GM23338 (cell line): Measurements from ENCODE around the gene FGFR3. TPM values are rescaled to one million over a fixed set of nuclear protein-coding genes. Genes with fewer than 3 reads are reported as not detected.
"Not testable (repeated sequence)": the region's sequence is repeated elsewhere in the genome, so short reads cannot be mapped to it uniquely, and the experiment has no call there.

Experiments used
- ATAC-seq: fragments of 200-7000 bp; cut with Tn5 transposase; 3 replicates; pipeline ENCODE4 v1.9.1; 2020
- DNase-seq: peaks from one replicate; pipeline ENCODE4 v3.0.0-alpha.2; 2015; ENCODE audit warnings: low spot score
- H2AFZ ChIP-seq: fragments of 200-600 bp; sonication (generic); 2 replicates; pipeline ENCODE4 v1.8.0; 2016; ENCODE audit warnings: antibody characterized with exemption, mild to moderate bottlenecking, moderate library complexity
- H3F3A ChIP-seq: fragments of 200-600 bp; sonication (generic); replicated peaks from 2 replicates; pipeline ENCODE4 v1.8.0; 2017; ENCODE audit warnings: antibody characterized with exemption, mixed run types, low read depth
- H3K27ac ChIP-seq: fragments of 200-600 bp; sonication (generic); 2 replicates; pipeline ENCODE4 v1.6.1; 2016; ENCODE audit warnings: low read depth
- H3K27me3 ChIP-seq: fragments of 200-600 bp; sonication (generic); 2 replicates; pipeline ENCODE4 v1.8.0; 2016; ENCODE audit warnings: mild to moderate bottlenecking, mixed run types, moderate library complexity; ENCODE audit not compliant: insufficient read depth
- H3K36me3 ChIP-seq: fragments of 200-600 bp; sonication (generic); 2 replicates; pipeline ENCODE4 v1.8.0; 2016; ENCODE audit warnings: mild to moderate bottlenecking; ENCODE audit not compliant: insufficient read depth
- H3K4me1 ChIP-seq: fragments of 200-600 bp; sonication (generic); 2 replicates; pipeline ENCODE4 v1.8.0; 2016; ENCODE audit warnings: mild to moderate bottlenecking, moderate library complexity; ENCODE audit not compliant: insufficient read depth
- H3K4me2 ChIP-seq: fragments of 200-600 bp; sonication (generic); 2 replicates; pipeline ENCODE4 v1.7.1; 2017; ENCODE audit warnings: mixed run types
- H3K4me3 ChIP-seq: fragments of 200-600 bp; sonication (generic); 2 replicates; pipeline ENCODE4 v1.6.1; 2016; ENCODE audit warnings: mixed run types
- H3K79me2 ChIP-seq: fragments of 200-600 bp; sonication (generic); replicated peaks from 2 replicates; pipeline ENCODE4 v1.8.0; 2017; ENCODE audit warnings: mild to moderate bottlenecking; ENCODE audit not compliant: insufficient read depth
- H3K9me2 ChIP-seq: fragments of 200-600 bp; sonication (generic); 2 replicates; pipeline ENCODE4 v1.8.0; 2017; ENCODE audit not compliant: insufficient read depth
- H4K20me1 ChIP-seq: fragments of 200-600 bp; sonication (generic); replicated peaks from 2 replicates; pipeline ENCODE4 v1.8.0; 2017; ENCODE audit warnings: mild to moderate bottlenecking; ENCODE audit not compliant: insufficient read depth
- H3K27ac Mint-ChIP-seq: 2 replicates; pipeline ENCODE4 v1.8.0; 2020; ENCODE audit warnings: inconsistent platforms, mild to moderate bottlenecking, moderate library complexity, mixed read lengths
- H3K27me3 Mint-ChIP-seq: 3 replicates; pipeline ENCODE4 v1.8.0; 2022; ENCODE audit warnings: low read depth, mild to moderate bottlenecking, moderate library complexity, mixed read lengths, inconsistent platforms; ENCODE audit not compliant: insufficient read depth, poor library complexity
- H3K36me3 Mint-ChIP-seq: 3 replicates; pipeline ENCODE4 v1.8.0; 2021; ENCODE audit warnings: low read depth, mild to moderate bottlenecking, inconsistent platforms, moderate library complexity, mixed read lengths
- H3K4me1 Mint-ChIP-seq: 3 replicates; pipeline ENCODE4 v1.8.0; 2020; ENCODE audit warnings: mild to moderate bottlenecking, inconsistent platforms, mixed read lengths
- H3K4me3 Mint-ChIP-seq: 3 replicates; pipeline ENCODE4 v1.8.0; 2021; ENCODE audit warnings: moderate library complexity, mild to moderate bottlenecking, inconsistent platforms, mixed read lengths
- H3K9me3 Mint-ChIP-seq: 3 replicates; pipeline ENCODE4 v1.8.0; 2020; ENCODE audit warnings: moderate library complexity, mild to moderate bottlenecking, inconsistent platforms, mixed read lengths
- CREB1 ChIP-seq: fragments of 250-450 bp; sonication (Bioruptor Pico); IDR thresholded peaks from 2 replicates; pipeline ENCODE4 v1.5.0; 2020; ENCODE audit warnings: low read depth, mild to moderate bottlenecking, moderate library complexity
- CTCF ChIP-seq, 2 experiments: fragments of 200-600 bp in 1 of 2; sonication (generic) in 1 of 2; conservative IDR thresholded peaks; 2 replicates each; pipeline versions ENCODE4 v1.5.1 to v1.6.1; 2016 to 2017; ENCODE audit warnings: antibody characterized with exemption in 2 of 2, low read depth in 2 of 2, mild to moderate bottlenecking in 2 of 2, moderate library complexity in 1 of 2
- ETS1 ChIP-seq: IDR thresholded peaks from 2 replicates; pipeline ENCODE4 v1.6.1; 2016; ENCODE audit warnings: antibody characterized with exemption
- EZH2 ChIP-seq: fragments of 200-600 bp; sonication (generic); IDR thresholded peaks from one replicate; pipeline ENCODE4 v1.8.0; 2017; ENCODE audit warnings: antibody characterized with exemption, mild to moderate bottlenecking, low read depth; ENCODE audit not compliant: unreplicated experiment
- EZH2phosphoT487 ChIP-seq: fragments of 200-600 bp; sonication (generic); IDR thresholded peaks from one replicate; pipeline ENCODE4 v1.8.1; 2018; ENCODE audit warnings: antibody characterized with exemption; ENCODE audit not compliant: unreplicated experiment
- JUNB ChIP-seq: IDR thresholded peaks from one replicate; pipeline ENCODE4 v1.6.1; 2016; ENCODE audit warnings: antibody characterized with exemption; ENCODE audit not compliant: unreplicated experiment
- NANOG ChIP-seq: IDR thresholded peaks from 2 replicates; pipeline ENCODE4 v1.6.1; 2016; ENCODE audit warnings: antibody characterized with exemption, borderline replicate concordance
- POLR2AphosphoS5 ChIP-seq: IDR thresholded peaks from 2 replicates; pipeline ENCODE4 v1.6.1; 2016; ENCODE audit warnings: antibody characterized with exemption, low read depth
- STAT1 ChIP-seq: IDR thresholded peaks from one replicate; pipeline ENCODE4 v1.6.1; 2016; ENCODE audit warnings: antibody characterized with exemption; ENCODE audit not compliant: unreplicated experiment
- ZNF114 ChIP-seq: fragments of 250-450 bp; sonication (Bioruptor Pico); IDR thresholded peaks from 2 replicates; pipeline ENCODE4 v1.5.0; 2020; ENCODE audit warnings: mild to moderate bottlenecking, moderate library complexity
- ZNF331 ChIP-seq: fragments of 250-450 bp; sonication (Bioruptor Pico); IDR thresholded peaks from 2 replicates; pipeline ENCODE4 v1.5.0; 2020; ENCODE audit warnings: low read depth, mild to moderate bottlenecking, moderate library complexity
- ZNF462 ChIP-seq: fragments of 250-450 bp; sonication (Bioruptor Pico); IDR thresholded peaks from 2 replicates; pipeline ENCODE4 v1.5.0; 2020; ENCODE audit warnings: mild to moderate bottlenecking, moderate library complexity
- polyA plus RNA-seq: library from polyadenylated mRNA; unstranded; fragments of >200 nt; fragmentation: Nextera tagmentation; extraction: Ambion mirVana; gene quantifications from 2 replicates; pipeline ENCODE4 v1.2.1, GENCODE V29; 2016
- total RNA-seq: library from RNA; depleted of rRNA; stranded (reverse); fragments of >200 nt; shearing (Covaris generic); gene quantifications from 2 replicates; pipeline ENCODE4 v1.2.3, GENCODE V29; 2014

The FGFR3 gene
- total and polyA plus RNA-seq, 2 experiments from 2014 or later = 3.6 to 17.4 TPM

GRCh38 chr4:1834047-1834775, 41.1 kb downstream of the FGFR3 start:
- Histone ChIP-seq H3K4me3 (no peak overlapping the region), H3K27me3 (no peaks in the 10 kb centered on the region), H3K4me2 (no peak overlapping the region), H3K9me2 (no peaks in the 10 kb centered on the region), H3K4me1 (no peaks in the 10 kb centered on the region), H2AFZ (no peak overlapping the region), H4K20me1 (no peaks in the 10 kb centered on the region; the same call in 1 of the 2 replicates), H3K36me3 (peaks cover 7% of the 10 kb centered on the region; the same call in 1 of the 2 replicates), H3K27ac (no peak overlapping the region), H3F3A (no peaks in the 10 kb centered on the region; the same call in 1 of the 2 replicates), H3K79me2 (no peaks in the 10 kb centered on the region)
- Mint-ChIP-seq H3K27ac (no peak overlapping the region), H3K36me3 (peaks cover 53% of the 10 kb centered on the region), H3K4me3 (no peak overlapping the region), H3K4me1 (peaks cover 10% of the 10 kb centered on the region), H3K27me3 (peaks cover 12% of the 10 kb centered on the region), H3K9me3 (peaks cover 10% of the 10 kb centered on the region)
- no peak for TF ChIP-seq ZNF114 (CRISPR knock-in tag)
- no peak for TF ChIP-seq ETS1
- no peak for TF ChIP-seq CTCF (conservative IDR thresholded peaks at IDR 0.05; ENCODE audit: low read depth in 2 of 2)
- TF ChIP-seq ZNF462 (CRISPR knock-in tag) = no peak
- TF ChIP-seq EZH2 = no peak
- no peak for TF ChIP-seq EZH2phosphoT487
- no peak for TF ChIP-seq CREB1 (CRISPR knock-in tag)
- TF ChIP-seq POLR2AphosphoS5 = no peak
- no peak for TF ChIP-seq JUNB
- no peak for TF ChIP-seq ZNF331 (CRISPR knock-in tag)
- no peak for TF ChIP-seq NANOG
- TF ChIP-seq STAT1 = no peak
- no peak for ATAC-seq
- no peak for DNase-seq

GRCh38 chr4:1835836-1836235, 42.7 kb downstream of the FGFR3 start:
- not testable (repeated sequence) for H2AFZ ChIP-seq, H3K27me3 ChIP-seq, H3K9me2 ChIP-seq, ATAC-seq, H3K4me2 ChIP-seq, H3F3A ChIP-seq, H3K4me1 Mint-ChIP-seq, DNase-seq, H3K27ac Mint-ChIP-seq, H3K27me3 Mint-ChIP-seq, H3K4me3 Mint-ChIP-seq, H3K4me1 ChIP-seq, H3K79me2 ChIP-seq, H3K9me3 Mint-ChIP-seq, H4K20me1 ChIP-seq, H3K27ac ChIP-seq, H3K4me3 ChIP-seq
- H3K36me3 Mint-ChIP-seq = peaks cover 49% of the 10 kb centered on the region
- H3K36me3 ChIP-seq = peaks cover 18% of the 10 kb centered on the region
